HG03354 (cell line): ENCODE data around the gene AFDN.

Source experiments
- ATAC-seq: cut with Tn5 transposase; IDR thresholded peaks from one replicate; pipeline ENCODE4 v1.9.1; 2021; ENCODE audit warnings: mild to moderate bottlenecking; ENCODE audit not compliant: unreplicated experiment, poor library complexity, severe bottlenecking

AFDN gene

GRCh38 chr6:167826896-167827582, at the start of gene AFDN:
AFDN (plus strand) TSS chr6:167826911; CDS start chr6:167827133, 222 bp downstream.
- peak; percentile 54 for ATAC-seq

DNA sequence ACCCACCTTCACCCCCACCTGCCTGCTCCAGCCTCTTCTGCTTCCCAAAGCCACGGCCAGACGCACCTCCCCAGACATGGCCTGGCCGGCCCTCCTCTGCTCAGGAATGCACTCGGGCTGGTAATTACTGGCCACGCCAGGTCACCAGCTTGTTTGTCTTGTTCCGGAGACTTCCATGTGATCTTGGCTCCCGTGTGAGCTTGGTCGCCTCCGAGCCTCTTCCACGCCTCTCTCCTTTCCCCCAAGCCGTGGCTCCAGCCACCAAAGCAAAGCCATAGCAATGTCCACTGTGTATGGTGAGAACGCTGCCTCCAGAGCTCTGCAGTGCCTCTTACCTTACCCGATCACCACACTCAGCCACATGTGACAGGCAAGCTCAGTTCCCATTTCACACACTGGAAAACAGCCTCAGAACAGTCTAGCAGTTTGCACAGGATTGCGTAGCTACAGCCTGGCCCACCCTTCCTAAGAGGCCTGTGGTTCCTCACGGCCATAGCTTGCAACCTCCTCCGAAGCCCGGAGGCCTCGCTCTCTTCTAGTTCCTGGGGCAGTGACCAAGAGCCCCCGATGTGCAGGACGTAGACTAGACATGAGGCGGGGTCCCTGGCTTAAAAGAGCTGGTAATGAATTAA, 48.1 kb upstream of the AFDN start:
- no peak for ATAC-seq

GRCh38 chr6:167779129-167779992, 47.4 kb upstream of the AFDN start:
- no peak for ATAC-seq

DNA sequence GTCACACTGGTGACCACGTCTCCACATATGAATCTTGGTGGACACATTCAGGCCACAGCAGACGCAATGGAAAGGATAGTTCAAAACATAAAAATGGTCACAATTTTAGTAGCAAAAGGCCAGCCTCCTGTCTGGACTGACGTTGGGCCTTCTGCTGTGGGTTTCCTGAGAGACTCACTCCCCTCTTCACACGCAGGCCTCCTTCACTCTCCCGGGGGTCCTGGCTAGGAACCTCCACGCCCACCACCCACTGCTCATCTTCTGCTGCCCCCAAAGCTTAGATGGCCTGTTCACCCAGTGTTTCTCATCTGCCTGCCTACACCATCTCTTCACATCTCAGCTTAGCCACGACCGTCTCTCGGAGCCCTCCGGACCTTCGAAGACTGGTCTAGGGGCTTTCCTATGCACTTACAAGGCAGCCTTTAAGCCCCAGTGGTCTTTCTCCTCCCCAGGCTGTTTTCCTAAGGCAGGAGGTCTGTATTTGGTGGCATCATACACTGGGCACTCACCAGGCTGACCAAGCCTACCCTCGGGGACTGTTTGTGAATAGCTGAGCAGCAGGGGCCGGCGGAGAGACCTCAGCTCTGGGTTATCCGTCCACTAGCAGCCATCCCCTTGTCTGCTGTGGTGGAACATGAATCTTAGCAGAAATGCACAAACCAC, 46.6 kb upstream of the AFDN start:
- ATAC-seq: no peak

- ATAC-seq: no peak
Observed at GRCh38 chr6:167781066-167781767, 45.5 kb upstream of the AFDN start.

GRCh38 chr6:167781868-167782267, 44.8 kb upstream of the AFDN start:
- no peak for ATAC-seq

GRCh38 chr6:167782698-167783517, 43.8 kb upstream of the AFDN start:
- ATAC-seq: no peak

- ATAC-seq: no peak
Observed at GRCh38 chr6:167786853-167787675, 39.6 kb upstream of the AFDN start.

GRCh38 chr6:167787896-167788562, 38.7 kb upstream of the AFDN start:
- no peak for ATAC-seq

- no peak for ATAC-seq
Observed at GRCh38 chr6:167788563-167788903, 38.2 kb upstream of the AFDN start.

DNA sequence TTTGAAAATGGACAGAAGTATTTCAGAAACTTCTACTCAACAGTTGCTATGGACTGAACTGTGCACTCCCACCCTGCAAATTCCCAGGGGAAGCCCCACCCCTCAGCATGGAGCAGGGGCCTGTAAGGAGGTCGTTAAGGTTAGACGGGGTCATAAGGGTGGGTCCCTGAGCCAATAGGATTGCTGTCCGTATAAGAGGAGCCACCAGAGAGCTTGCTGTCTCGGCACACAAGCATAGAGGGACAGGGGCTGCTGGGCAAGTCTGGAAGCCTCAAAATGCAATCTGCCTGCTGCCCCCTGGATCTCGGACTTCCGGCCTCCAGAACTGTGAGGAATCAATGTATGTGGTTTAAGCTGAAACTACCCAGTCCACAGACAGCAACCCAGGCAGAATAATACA, 37.4 kb upstream of the AFDN start:
- ATAC-seq: no peak

- no peak for ATAC-seq
Observed at GRCh38 chr6:167791091-167791779, 35.5 kb upstream of the AFDN start.

DNA sequence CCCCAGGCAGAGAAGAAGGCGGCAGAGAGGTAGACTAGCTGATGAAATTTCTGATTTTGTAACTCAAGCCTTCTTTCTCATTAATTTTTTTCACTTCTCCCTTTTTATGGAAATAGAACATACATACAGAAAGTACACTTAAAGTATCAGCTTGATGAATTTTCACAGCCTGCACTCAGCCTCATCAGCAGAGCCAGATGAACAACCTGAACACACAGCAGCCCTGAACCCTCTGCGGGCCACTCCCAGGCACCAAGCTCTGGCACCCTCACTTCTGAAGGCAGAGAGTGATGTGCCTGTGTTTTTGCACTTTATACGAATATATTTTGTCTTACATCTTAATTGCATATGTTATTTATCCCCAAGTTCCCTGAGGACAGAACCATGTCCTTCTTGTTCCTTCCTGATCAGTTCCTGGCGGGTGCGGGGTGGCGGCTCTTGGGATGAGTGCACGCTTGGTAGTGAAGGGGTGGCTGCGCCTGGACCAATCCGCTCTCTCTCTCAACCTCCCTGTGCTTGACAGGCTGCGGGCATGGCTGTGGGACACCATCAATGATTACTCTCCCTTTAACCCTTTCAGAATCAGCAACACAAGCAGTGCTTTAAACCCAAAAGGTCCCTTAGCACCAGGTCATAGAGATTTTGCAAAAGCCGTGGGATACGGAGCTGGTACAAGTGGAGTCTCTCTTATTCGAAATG, 34.8 kb upstream of the AFDN start:
- no peak for ATAC-seq

GRCh38 chr6:167793421-167793820, 33.3 kb upstream of the AFDN start:
- ATAC-seq: no peak

- ATAC-seq: no peak
Observed at GRCh38 chr6:167794161-167795157, 32.3 kb upstream of the AFDN start.
